ENCODE data around the gene HCN2.

GRCh38 chr19:591099-591958, 1.6 kb downstream of the HCN2 start:
- TF ChIP-seq POLR2A (IDR thresholded peaks at IDR 0.05): no peak
- no peak for TF ChIP-seq CTCF (IDR thresholded peaks at IDR 0.05)
